ENCODE measurements around the gene OTOS. TPM values are rescaled to one million over a fixed set of nuclear protein-coding genes. Genes with fewer than 3 reads are reported as not detected.

Gene OTOS
- total and polyA plus RNA-seq, 2 of the 13 experiments (the other 11 are each of a cell fraction or from before 2014, with no cell fraction given), result not detected

- BruUV-seq (replicated peaks), result no TSS peak
- Histone ChIP-seq H4K20me1 (ENCODE audit: insufficient read depth, low read length) (no peaks in the 10 kb centered on the region), H3K79me2 (ENCODE audit: insufficient read depth, low read length) (no peaks in the 10 kb centered on the region), H3K27ac (ENCODE audit: extremely low read length, insufficient read depth, low read length) (no peak overlapping the region), H3K4me2 (ENCODE audit: low read depth, low read length) (no peak overlapping the region), H3K4me1 (ENCODE audit: insufficient read depth, low read length) (no peaks in the 10 kb centered on the region), H3K36me3 (replicated peaks in 1 of 2; ENCODE audit: control insufficient read depth in 1 of 2, insufficient read depth in 2 of 2, low read length in 2 of 2) (no peaks in the 10 kb centered on the region), H2AFZ (ENCODE audit: low read length) (no peak overlapping the region), H3K9ac (ENCODE audit: insufficient read depth, low read depth, low read length) (no peak overlapping the region), H3K9me3 (ENCODE audit: low read length) (no peaks in the 10 kb centered on the region), H3K4me3 (replicated peaks in 1 of 3; ENCODE audit: insufficient read depth in 1 of 3, low read depth in 2 of 3, low read length in 3 of 3) (no peak overlapping the region), H3K27me3 (ENCODE audit: control insufficient read depth in 1 of 2, insufficient read depth in 2 of 2, low read length in 2 of 2) (peaks cover 6 to 81% of the 10 kb centered on the region in 2 experiments; a peak in 4 of 5 replicates)
- ATAC-seq (no peak; the same call in 2 of the 3 replicates), DNase-seq (ENCODE audit: low spot score) (no peak), FAIRE-seq (no peak)
- intact Hi-C loops (cut with micrococcal nuclease; ENCODE audit: unreplicated experiment), result no loop called here
- WGBS (ENCODE audit: low lambda C conversion rate), result 4% methylated on average over 22 of the region's 22 CpGs
- POLR2A ChIA-PET, result no interaction called here
- TF ChIP-seq SETDB1 (CRISPR knock-in tag; IDR thresholded peaks at IDR 0.05; ENCODE audit: borderline replicate concordance), result no peak
- TF ChIP-seq ELF1 (CRISPR knock-in tag; IDR thresholded peaks at IDR 0.05), result peak; percentile 26; the same call in 1 of the 2 replicates
- in situ Hi-C loops (cut with HindIII; ENCODE audit: extremely low pct_ligation_motif_present, low pct_unique_long_range_greater_than_20kb), result no loop called here
- CTCF ChIA-PET (ENCODE audit: low intra/inter-chr PET ratio, low total read pairs), result no interaction called here
Observed at GRCh38 chr2:240183006-240183874, 42.8 kb upstream of the OTOS start.

GRCh38 chr2:240182476-240182875 is 42.0 kb upstream of the OTOS start:
- no peaks in the 10 kb centered on the region for H3K4me1 ChIP-seq (ENCODE audit: insufficient read depth, low read length)
- H3K4me3 ChIP-seq (replicated peaks in 1 of 3; ENCODE audit: insufficient read depth in 1 of 3, low read depth in 2 of 3, low read length in 3 of 3), result no peak overlapping the region
- no peaks in the 10 kb centered on the region for H3K79me2 ChIP-seq (ENCODE audit: insufficient read depth, low read length)
- no peaks in the 10 kb centered on the region for H3K36me3 ChIP-seq (replicated peaks in 1 of 2; ENCODE audit: control insufficient read depth in 1 of 2, insufficient read depth in 2 of 2, low read length in 2 of 2)
- in situ Hi-C loops (cut with HindIII; ENCODE audit: extremely low pct_ligation_motif_present, low pct_unique_long_range_greater_than_20kb), result no loop called here
- no peaks in the 10 kb centered on the region for H4K20me1 ChIP-seq (ENCODE audit: insufficient read depth, low read length)
- H3K4me2 ChIP-seq (ENCODE audit: low read depth, low read length), result no peak overlapping the region
- no peaks in the 10 kb centered on the region for H3K9me3 ChIP-seq (ENCODE audit: low read length)
- no peak for FAIRE-seq
- BruUV-seq (replicated peaks), result no TSS peak
- TF ChIP-seq ZFYVE20 (CRISPR knock-in tag; IDR thresholded peaks at IDR 0.05; ENCODE audit: borderline replicate concordance, low read depth), result no peak
- no peak for TF ChIP-seq E2F5 (CRISPR knock-in tag; conservative IDR thresholded peaks at IDR 0.05)
- no peak overlapping the region for H3K9ac ChIP-seq (ENCODE audit: insufficient read depth, low read depth, low read length)
- WGBS (ENCODE audit: low lambda C conversion rate), result 0% methylated on average over 4 of the region's 4 CpGs
- no peak for DNase-seq (ENCODE audit: low spot score)
- H3K27ac ChIP-seq (ENCODE audit: extremely low read length, insufficient read depth, low read length), result no peak overlapping the region
- ChIA-PET CTCF (ENCODE audit: low intra/inter-chr PET ratio, low total read pairs) (no interaction called here), POLR2A (no interaction called here)
- peaks cover 6 to 81% of the 10 kb centered on the region in 2 experiments; a peak in 4 of 5 replicates for H3K27me3 ChIP-seq (ENCODE audit: control insufficient read depth in 1 of 2, insufficient read depth in 2 of 2, low read length in 2 of 2)
- no peak for ATAC-seq
- intact Hi-C loops (cut with micrococcal nuclease; ENCODE audit: unreplicated experiment), result no loop called here
- no peak overlapping the region for H2AFZ ChIP-seq (ENCODE audit: low read length)
